Upper lobe of left lung (tissue), 4 donors: ENCODE measurements around the gene TMEM132C.

Experiments used
- POLR2AphosphoS5 ChIP-seq, 2 donors: sonication (generic); formaldehyde crosslinking; IDR thresholded peaks; one replicate each; pipeline ENCODE4 v1.5.1; 2017; ENCODE audit warnings: antibody characterized with exemption in 2 of 2
- TF ChIP-seq, protein P1 (sequence below), 6 experiments: fragments of 450-650 bp in 4 of 6; fragments of 200-600 bp in 2 of 6; sonication (generic) in 2 of 6; IDR thresholded peaks; one replicate each; pipeline ENCODE4 v1.5.1; 2016 to 2019; ENCODE audit warnings: antibody characterized with exemption in 6 of 6

DNA sequence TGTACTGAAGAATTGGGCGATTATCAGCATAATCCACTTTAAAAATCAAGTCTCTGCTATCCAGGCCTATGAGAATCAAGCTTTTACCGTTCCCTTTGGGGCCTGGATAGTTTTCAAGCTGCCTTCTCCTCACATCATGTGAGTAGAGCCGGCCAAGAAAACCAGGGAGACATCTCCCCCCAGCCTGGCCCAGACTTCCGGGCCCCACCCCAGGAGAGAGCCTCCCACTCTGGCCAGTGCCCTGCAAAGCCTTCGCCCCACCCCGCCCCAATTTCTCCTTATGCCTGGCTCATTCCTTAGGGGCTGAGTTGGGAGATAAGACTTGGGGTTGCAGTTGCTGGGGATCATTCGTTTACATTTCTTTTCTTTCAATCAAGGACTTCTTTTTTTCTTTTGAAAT, 1.4 kb upstream of the TMEM132C start:
- TF ChIP-seq, protein P1, sequence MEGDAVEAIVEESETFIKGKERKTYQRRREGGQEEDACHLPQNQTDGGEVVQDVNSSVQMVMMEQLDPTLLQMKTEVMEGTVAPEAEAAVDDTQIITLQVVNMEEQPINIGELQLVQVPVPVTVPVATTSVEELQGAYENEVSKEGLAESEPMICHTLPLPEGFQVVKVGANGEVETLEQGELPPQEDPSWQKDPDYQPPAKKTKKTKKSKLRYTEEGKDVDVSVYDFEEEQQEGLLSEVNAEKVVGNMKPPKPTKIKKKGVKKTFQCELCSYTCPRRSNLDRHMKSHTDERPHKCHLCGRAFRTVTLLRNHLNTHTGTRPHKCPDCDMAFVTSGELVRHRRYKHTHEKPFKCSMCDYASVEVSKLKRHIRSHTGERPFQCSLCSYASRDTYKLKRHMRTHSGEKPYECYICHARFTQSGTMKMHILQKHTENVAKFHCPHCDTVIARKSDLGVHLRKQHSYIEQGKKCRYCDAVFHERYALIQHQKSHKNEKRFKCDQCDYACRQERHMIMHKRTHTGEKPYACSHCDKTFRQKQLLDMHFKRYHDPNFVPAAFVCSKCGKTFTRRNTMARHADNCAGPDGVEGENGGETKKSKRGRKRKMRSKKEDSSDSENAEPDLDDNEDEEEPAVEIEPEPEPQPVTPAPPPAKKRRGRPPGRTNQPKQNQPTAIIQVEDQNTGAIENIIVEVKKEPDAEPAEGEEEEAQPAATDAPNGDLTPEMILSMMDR (IDR thresholded peaks at IDR 0.05): no peak
- no peak for TF ChIP-seq POLR2AphosphoS5 (IDR thresholded peaks at IDR 0.05)
